Sigmoid colon (tissue), 4 donors: Measurements from ENCODE around the gene OPCML.

Experiments
- CTCF ChIP-seq, 4 experiments: fragments of 450-650 bp in 3 of 4; fragments of 200-600 bp in 1 of 4; IDR thresholded peaks; one replicate each; pipeline ENCODE4 v1.5.1; 2016 to 2019; ENCODE audit warnings: antibody characterized with exemption in 4 of 4, mild to moderate bottlenecking in 3 of 4, moderate library complexity in 2 of 4
- POLR2A ChIP-seq, 2 donors: fragments of 450-650 bp; IDR thresholded peaks; one replicate each; pipeline ENCODE4 v1.6.1; 2016; ENCODE audit warnings: antibody characterized with exemption in 2 of 2, mild to moderate bottlenecking in 2 of 2, moderate library complexity in 2 of 2
- POLR2AphosphoS5 ChIP-seq, 4 donors: sonication (generic); formaldehyde crosslinking; IDR thresholded peaks; one replicate each; pipeline ENCODE4 v1.6.1; 2017; ENCODE audit warnings: antibody characterized with exemption in 4 of 4

DNA sequence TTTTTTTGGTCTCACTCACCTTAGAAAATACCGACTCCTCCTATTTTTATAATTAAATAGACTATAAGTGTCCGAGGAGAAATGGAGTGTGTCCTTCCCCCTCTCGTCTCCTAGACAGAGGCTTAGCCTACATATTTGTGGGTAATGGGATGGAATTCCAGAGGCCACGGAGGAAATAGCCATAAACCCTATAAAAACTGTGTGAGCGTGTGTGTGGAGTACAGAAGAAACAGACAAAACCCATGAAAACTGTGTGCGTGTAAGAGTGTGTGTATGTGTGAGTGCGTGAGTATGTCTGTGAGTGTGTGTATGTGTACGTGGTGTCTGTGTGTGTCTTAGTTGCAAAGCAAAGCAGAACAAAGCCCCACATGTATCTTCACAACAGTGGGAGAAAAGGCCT lies 883.5 kb downstream of the OPCML start:
- TF ChIP-seq CTCF (IDR thresholded peaks at IDR 0.05) (no peak), POLR2A (IDR thresholded peaks at IDR 0.05) (no peak), POLR2AphosphoS5 (IDR thresholded peaks at IDR 0.05) (no peak)
